Measurements from ENCODE around the gene MYLK.

DNA sequence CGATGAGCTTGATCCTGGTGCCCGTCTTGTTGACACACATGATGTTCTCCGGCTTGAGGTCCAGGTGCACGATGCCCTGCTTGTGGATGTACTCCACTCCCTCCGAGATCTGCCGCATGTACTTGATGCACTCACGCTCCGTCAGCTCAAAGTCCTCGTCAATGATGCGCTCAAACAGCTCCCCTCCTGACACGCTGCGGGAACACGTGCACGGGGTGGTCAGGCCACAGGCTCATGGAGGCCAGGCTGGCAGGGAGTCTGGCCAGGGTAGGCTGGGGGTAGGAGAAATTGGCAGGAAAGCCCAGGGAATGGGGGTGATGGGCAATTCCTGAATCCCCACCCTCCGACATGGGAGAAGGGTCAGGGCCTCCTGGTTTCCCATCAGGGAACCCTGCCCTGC lies 243.8 kb downstream of the MYLK start:
- TF ChIP-seq, protein P1, sequence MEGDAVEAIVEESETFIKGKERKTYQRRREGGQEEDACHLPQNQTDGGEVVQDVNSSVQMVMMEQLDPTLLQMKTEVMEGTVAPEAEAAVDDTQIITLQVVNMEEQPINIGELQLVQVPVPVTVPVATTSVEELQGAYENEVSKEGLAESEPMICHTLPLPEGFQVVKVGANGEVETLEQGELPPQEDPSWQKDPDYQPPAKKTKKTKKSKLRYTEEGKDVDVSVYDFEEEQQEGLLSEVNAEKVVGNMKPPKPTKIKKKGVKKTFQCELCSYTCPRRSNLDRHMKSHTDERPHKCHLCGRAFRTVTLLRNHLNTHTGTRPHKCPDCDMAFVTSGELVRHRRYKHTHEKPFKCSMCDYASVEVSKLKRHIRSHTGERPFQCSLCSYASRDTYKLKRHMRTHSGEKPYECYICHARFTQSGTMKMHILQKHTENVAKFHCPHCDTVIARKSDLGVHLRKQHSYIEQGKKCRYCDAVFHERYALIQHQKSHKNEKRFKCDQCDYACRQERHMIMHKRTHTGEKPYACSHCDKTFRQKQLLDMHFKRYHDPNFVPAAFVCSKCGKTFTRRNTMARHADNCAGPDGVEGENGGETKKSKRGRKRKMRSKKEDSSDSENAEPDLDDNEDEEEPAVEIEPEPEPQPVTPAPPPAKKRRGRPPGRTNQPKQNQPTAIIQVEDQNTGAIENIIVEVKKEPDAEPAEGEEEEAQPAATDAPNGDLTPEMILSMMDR (IDR thresholded peaks at IDR 0.05; ENCODE audit: insufficient read depth, low read depth, low read length), result no peak
- no peak for TF ChIP-seq EZH2 (IDR thresholded peaks at IDR 0.05; ENCODE audit: insufficient read depth, low read length)

Measured in astrocyte (in vitro differentiated cells and primary cell).